Measurements from ENCODE around the gene DENND6A.
A peak's percentile ranks its signal among the peaks of the same experiment; 100 is the strongest.
"Not testable (repeated sequence)": the region's sequence is repeated elsewhere in the genome, so short reads cannot be mapped to it uniquely, and the experiment has no call there.

Gene DENND6A

GRCh38 chr3:57627976-57628375 lies 64.9 kb downstream of the DENND6A start:
- DNase-seq (ENCODE audit: low spot score): peak; percentile 84

- no peak for DNase-seq (ENCODE audit: low spot score)
Observed at GRCh38 chr3:57624801-57625200, 68.1 kb downstream of the DENND6A start.

- no peak for DNase-seq (ENCODE audit: low spot score)
Observed at GRCh38 chr3:57622362-57622761, 70.5 kb downstream of the DENND6A start.

DNA sequence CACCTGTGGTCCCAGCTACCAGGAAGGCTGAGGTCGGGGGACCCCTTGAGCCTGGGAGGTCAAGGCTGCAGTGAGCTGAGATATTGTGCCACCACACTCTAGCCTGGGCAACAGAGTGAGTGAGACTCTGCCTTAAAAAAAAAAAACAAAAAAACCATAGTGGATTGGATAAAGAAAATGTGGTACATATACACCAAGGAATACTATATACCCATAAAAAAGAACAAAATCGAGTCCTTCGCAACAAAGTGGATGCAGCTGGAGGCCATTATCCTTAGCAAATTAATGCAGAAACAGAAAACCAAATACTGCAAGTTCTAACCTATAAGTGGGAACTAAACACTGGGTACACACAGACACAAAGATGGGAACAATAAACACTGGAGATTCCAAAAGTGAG lies 75.1 kb downstream of the DENND6A start:
- no peak for DNase-seq (ENCODE audit: low spot score)

DNA sequence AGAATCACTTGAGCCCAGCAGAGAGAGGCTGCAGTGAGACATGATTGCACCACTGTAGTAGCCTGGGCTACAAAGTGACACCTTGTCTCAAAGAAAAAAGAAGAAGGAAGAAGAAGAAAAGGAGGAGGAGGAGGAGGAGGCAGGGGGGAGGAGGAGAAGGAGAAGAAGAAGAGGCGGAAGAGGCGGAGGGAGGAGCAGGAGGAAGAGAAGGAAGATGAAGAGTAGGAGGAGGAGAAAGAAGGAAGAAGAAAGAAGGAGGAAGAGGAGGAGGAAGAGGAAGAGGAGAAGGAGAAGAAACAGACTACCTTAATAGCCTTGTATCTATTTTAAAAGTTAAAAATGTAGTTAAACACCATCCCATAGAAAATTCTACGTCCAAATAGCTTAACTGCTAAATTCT lies 76.6 kb downstream of the DENND6A start:
- DNase-seq (ENCODE audit: low spot score): no peak

GRCh38 chr3:57611870-57612269 lies 81.0 kb downstream of the DENND6A start:
- DNase-seq (ENCODE audit: low spot score): not testable (repeated sequence)

DNA sequence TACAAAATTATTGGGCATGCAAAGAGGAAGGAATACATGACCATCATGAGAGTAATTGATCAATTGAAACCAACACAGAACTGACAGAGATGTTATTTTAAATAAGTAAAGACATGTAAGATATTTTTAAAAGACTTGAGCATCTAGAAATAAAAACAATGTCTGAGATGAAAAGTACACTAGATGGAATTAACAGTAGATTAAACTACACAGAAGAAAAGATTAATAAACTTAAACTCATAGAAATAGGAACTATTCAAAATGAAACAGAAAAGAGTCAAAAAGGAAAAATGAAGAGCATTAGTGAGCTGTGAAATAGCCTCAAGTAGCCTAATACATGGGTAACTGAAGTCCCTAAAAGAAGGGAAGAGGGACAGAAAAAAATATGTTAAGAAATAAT lies 87.2 kb downstream of the DENND6A start:
- DNase-seq (ENCODE audit: low spot score): no peak

GRCh38 chr3:57604971-57605370 lies 87.9 kb downstream of the DENND6A start:
- no peak for DNase-seq (ENCODE audit: low spot score)

- DNase-seq (ENCODE audit: low spot score): no peak
Observed at GRCh38 chr3:57600195-57600594, 92.7 kb downstream of the DENND6A start.

DNA sequence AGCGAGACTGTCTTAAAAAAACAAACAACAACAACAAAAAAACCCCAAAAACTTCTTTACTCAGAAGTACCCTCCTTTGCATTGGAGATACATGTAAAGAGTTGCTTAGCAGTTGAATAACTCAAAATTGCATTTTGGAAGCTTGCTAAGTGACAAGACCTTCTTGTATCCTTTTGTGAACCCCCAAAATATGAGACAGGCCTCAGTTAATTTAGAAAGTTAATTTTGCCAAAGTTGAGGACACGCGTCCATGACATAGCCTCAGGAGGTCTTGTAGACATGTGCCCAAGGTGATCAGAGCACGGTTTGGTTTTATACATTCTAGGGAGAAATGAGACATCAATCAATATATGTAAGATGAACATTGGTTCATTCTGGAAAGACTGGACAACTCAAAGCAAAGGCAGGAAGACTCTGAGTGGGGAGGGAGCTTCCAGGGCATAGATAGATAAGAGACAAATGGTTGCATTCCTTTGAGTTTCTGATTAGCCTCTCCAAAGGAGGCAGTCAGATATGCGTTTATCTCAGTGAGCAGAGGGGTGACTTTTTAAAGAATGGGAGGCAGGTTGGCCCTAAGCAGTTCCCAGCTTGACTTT lies 94.0 kb downstream of the DENND6A start:
- no peak for DNase-seq (ENCODE audit: low spot score)

GRCh38 chr3:57597127-57597923 lies 95.6 kb downstream of the DENND6A start, which contains the start of gene ARF4:
TSS of gene ARF4 (minus strand) at chr3:57597344. CDS start at chr3:57597140, 204 bp downstream.
- peak; percentile 100 for DNase-seq (ENCODE audit: low spot score)

- DNase-seq (ENCODE audit: low spot score): peak; percentile 77
Observed at GRCh38 chr3:57596495-57597126, 96.3 kb downstream of the DENND6A start.

DNA sequence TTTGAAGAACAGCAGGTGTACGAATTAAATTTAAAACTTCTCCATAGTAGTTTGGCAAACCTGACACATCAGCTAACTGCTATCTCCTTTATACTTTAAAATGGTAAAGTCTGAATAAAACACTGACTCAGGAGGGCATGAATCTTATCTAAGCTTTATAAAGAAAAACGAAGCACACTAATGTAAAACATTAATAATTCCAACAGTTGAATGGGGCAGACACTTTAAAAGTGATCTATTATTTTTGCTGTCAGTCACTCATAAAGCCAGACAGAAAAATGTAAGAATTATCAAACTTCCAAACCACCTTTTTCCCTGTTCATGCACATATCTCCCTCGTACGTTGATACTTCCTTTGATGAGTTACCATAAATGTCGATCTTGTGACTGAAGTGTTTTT lies 98.3 kb downstream of the DENND6A start:
- no peak for DNase-seq (ENCODE audit: low spot score)

GRCh38 chr3:57594144-57594543 lies 98.7 kb downstream of the DENND6A start:
- no peak for DNase-seq (ENCODE audit: low spot score)

- no peak for DNase-seq (ENCODE audit: low spot score)
Observed at GRCh38 chr3:57592306-57592705, 100.6 kb downstream of the DENND6A start.

GRCh38 chr3:57587905-57588304 lies 105.0 kb downstream of the DENND6A start:
- no peak for DNase-seq (ENCODE audit: low spot score)

GRCh38 chr3:57586778-57587177 lies 106.1 kb downstream of the DENND6A start:
- DNase-seq (ENCODE audit: low spot score): no peak

DNA sequence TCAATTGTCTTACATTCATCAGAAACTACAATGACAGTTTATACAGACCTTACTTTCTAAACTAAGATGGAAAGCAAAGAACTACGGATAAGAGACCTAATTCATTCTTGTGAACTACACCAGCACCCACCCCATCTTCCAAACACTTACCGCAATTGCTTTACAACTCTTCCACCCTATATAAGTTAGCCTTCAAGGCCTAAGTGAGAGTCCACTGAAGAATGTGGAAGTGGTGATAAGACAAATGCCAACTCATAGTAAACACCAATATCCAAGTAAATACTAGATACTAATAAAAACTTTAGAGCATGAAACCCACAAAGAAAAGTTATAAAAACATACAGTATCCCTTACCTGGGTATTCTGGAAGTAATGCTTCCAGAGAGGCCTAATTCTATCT lies 109.3 kb downstream of the DENND6A start:
- no peak for DNase-seq (ENCODE audit: low spot score)

GRCh38 chr3:57582474-57583168 lies 110.3 kb downstream of the DENND6A start:
- DNase-seq (ENCODE audit: low spot score): no peak

DNA sequence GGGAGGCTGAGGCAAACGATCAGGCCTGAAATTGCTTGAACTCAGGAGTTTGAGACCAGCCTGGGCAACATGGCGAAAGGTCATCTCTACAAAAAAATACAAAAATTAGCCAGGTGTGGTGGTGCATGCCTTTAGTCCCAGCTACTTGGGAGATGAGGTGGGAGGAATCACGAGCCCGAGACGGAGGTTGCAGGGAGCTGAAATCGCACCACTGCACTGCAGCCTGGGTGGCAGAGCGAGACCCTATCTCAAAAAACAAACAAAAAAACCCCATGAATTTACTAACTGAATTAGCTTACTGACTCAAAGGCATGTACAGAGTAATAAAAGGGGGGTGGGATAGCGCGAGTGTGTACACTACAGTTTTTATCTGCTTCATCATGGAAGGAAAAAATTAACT lies 115.1 kb downstream of the DENND6A start:
- DNase-seq (ENCODE audit: low spot score): no peak

GRCh38 chr3:57575966-57576626 lies 116.8 kb downstream of the DENND6A start:
- DNase-seq (ENCODE audit: low spot score): no peak

Data from COLO829 (cell line).